ENCODE data around the gene BABAM2.
A peak's percentile ranks its signal among the peaks of the same experiment; 100 is the strongest.
"Not testable (repeated sequence)": the region's sequence is repeated elsewhere in the genome, so short reads cannot be mapped to it uniquely, and the experiment has no call there.

Gene BABAM2

DNA sequence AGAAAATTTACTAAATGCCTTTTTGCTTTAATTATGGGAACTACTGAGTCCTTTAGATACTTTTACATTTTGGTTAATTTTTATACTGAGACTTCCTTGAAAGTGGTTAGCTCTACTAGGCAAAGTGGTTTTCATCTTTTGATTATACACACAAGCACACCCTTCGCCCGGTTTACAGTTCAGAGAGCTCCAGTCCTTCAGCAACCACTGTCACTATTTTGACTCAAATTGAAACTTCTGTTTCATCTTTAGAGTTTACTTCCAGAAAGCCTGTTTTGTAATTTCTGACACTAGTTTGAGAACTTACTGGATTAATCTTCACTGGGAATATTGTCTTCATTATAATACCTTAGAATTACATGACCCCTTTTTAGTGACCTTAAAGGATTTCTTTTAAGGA, 361.8 kb downstream of the BABAM2 start:
- DNase-seq (ENCODE audit: low spot score) = peak; percentile 90

DNA sequence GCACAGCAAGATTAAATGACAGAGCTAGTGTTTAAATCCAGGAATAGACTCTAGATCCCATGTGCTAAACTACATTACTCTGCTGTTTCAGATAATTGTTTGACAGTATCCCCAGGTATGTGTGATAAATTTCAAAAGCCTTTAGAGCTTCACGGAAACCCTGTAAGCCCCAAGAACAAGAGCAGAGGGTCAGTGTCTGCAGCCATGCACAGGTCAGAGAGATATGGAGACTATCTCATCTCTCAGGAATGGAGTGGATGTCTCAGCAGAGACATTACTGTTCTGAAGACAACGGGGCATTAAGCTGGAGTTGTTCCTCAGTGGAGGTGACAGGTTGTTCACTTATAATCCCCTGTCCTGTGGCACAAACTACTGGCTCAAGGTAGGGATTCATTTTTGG, 363.0 kb downstream of the BABAM2 start:
- DNase-seq (ENCODE audit: low spot score) = no peak

DNA sequence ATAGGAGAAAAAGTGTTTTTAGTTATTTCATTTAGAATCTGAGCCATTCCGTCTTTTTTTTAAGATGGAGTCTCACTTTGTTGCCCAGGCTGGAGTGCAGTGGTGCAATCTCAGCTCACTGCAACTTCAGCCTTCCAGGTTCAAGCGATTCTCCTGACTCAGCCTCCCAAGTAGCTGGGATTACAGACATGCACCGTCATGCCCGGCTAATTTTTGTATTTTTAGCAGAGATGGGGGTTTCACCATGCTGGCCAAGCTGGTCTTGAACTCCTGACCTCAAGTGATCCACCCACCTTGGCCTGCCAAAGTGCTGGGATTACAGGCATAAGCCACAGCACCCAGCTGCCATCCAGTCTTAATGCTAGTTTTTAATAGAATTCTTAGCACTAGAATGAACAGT, 364.7 kb downstream of the BABAM2 start:
- DNase-seq (ENCODE audit: low spot score) = not testable (repeated sequence)

DNA sequence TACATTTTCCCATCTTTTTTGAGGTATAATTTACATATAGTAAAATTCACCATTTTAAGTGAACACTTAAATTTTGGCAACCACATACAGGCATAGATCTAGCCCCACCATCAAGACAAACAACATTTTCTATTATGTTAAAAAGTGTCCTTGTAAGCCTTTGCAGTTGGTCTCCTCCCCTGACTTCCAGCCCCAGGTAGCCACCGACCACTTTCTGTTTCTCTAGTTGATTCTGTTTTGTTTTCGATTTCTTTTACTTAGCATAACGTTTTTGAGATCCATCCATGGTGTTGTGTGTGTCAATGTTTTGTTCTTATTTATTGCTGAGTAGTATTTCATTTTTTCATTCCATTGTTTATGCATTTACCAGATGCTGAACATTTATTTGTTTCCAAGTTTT, 366.7 kb downstream of the BABAM2 start:
- DNase-seq (ENCODE audit: low spot score) = no peak

DNA sequence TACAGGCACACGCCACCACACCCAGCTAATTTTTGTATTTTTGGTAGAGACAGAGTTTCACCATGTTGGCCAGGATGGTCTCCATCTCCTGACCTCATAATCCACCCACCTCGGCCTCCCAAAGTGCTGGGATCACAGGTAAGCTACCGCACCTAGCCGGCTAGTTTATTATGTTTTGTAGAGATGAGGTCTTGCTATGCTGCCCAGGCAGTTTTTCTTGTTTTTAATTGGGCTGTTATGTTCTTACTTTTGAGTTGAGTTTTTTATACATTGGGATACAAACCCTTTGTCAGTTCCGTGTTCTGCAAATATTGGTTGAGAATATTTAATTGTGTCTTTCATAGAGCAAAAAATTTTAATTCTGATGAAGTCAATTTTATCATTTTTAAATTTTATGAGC, 368.7 kb downstream of the BABAM2 start:
- not testable (repeated sequence) for DNase-seq (ENCODE audit: low spot score)

DNA sequence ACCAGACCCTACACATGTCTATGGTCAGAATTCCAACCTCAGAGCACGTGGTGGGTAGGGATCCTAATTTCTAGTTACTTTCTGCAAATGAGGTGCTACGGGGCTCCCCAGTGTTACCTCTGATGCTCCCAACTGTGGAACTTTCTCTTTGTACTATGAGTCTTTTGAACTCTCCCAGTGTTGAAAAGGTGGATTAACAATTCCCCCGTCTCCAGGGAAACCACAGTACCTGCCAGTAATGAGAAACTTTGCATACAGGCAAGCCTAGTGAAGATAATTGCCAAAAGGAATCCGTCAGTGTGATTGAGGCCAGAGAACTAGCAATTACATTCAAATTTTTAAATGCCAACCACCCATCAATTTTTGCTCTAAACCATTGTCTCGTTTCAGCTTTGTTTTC, 373.2 kb downstream of the BABAM2 start:
- DNase-seq (ENCODE audit: low spot score) = no peak

DNA sequence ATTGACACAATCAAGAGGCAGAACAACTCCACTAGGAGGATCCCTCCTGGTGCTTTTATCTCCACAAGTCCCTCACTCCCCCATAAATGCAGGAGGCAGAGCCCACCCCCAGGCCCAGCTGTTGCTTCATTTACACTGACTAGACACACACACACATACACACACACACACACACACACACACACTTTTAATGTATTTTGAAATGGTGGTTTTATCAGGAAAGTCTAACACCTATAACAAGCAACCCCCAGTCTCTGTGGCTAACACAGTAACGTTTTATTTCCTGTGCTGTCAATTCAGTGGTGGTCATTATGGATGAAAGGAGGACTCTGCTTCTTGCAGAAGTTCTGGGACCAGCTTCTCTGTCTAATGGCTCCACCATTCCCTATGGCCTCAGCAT, 376.8 kb downstream of the BABAM2 start:
- no peak for DNase-seq (ENCODE audit: low spot score)

DNA sequence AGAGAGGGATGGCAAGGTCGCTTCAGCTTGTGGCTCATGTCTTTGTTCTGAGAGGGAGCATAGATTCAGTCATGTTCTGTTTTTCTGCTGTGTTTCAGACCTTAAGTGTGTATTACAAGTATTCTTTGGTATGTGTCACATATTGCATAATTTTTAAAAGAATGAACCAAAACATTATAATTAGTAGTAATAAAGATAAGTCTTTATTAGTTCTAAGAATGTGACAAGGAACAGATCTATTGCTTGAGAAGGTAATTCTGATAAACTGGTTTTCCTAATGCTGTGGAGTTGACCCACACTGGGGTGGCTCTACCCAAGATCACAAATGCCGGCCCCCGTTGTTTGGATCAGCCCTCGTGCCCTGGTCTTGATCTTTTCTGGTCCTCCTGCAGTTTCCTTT, 377.9 kb downstream of the BABAM2 start:
- DNase-seq (ENCODE audit: low spot score) = no peak

DNA sequence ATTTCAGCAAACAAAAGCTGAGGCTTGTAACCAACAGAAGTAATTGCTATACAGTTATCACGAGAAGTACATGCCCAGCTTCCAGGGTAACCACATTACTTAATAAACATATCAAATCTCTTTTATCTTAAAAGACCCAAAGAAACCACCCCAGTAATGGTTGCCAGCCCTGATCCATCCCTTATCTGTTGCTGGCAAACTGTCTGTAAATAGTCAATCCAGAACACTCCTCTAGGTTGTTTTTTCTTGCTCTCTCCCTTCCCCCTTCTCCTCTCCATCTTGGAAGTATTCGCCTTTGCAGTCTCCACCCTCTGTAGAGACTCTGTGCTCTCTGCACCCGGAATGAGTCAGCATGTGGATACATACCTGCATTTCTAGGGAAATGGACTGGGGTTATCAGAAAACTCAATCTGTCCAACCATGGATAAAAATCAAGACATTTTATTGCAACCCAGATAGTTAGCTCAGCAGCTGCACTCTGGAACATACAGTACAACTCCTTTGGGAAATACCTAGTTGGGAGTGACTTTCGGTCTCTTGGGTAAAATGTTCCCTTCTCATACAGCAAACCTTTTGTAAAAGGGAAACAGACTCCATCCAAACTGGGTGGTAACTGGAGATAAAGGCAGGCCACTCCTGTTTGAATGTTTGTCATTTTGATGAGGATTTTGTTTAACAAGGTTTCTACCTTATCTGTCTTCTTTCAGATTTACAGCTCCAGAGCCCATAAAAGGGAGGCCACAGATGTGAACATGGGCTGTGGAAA, 378.7 kb downstream of the BABAM2 start:
- no peak for DNase-seq (ENCODE audit: low spot score)

DNA sequence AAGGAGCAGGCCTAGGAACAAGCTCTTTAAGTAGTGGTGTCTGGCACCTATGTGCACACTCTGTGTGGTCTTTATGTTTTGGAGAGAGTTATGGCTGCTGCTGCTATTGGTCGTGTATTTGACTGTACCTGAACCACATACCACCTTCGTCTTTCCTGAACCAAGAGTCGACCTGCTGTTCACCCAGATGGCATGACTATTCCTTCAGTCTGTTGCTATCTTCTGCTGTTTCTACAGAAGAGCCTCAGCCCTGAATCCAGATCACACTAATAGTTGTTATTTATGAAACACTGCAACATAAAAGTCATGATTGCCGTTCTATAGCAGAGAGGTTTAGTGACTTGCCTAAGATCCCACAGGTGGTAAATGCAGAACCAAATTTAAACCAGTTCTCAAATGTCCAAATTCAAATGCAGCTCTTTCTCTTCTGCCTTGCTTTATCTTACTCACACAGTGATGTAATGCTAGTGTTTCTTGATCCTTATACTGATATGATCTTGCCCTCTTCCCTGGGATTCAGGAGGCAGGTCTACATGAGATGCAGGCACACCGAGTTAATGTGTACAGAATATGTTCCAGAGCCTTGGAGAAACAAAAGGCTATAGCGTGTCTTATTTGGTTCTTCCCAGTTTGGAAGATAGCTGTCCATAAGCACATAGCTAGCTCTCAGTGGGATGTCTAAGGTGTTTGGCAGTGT, 380.1 kb downstream of the BABAM2 start:
- no peak for DNase-seq (ENCODE audit: low spot score)

DNA sequence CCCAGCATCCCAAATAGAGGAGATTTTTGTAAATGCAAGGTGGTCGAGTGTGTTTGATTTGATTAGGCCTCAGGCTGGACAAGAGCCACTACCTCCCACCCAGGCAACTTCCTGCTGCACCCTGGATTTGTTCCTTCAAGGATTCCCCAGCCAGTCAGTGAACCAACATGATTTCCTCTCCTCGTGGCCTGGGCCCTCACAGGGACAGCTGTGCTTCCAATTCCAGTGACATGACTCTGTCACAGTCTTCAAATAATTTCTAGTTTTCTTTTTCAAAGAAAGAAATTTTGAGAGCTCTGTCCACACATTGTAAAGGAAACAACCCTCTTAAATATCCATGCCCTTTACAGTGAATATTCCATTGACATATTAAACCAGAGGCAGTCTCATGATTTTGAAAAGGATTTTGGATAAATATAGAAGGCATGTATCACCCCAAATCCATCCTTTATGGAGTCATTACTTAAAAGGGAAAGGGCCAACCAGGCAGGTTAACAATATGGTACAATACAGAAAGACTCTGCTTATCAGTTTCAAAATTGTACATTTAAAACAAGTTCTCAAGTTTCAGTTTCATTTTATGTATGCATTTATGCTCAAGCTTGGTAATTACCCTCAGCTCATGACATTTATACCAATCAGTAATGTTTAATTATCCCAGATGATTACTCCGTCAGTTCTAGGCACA, 380.8 kb downstream of the BABAM2 start:
- DNase-seq (ENCODE audit: low spot score) = peak; percentile 51

DNA sequence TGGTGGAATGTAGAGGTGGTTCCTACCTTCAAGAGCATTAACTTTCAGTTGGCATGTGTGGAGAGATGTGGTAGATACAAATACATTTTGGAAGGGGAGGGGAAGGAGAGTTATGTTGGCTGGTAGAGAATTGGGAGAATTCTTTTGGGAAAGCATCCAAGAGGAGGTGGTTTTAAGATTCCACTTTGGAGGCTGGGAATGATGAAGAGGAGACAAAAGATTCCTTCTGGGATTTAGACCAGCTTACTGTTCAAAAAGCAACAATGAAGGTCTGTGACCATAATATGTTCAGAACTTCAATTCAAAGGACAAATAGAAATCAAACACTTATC, 381.4 kb downstream of the BABAM2 start:
- DNase-seq (ENCODE audit: low spot score) = no peak

DNA sequence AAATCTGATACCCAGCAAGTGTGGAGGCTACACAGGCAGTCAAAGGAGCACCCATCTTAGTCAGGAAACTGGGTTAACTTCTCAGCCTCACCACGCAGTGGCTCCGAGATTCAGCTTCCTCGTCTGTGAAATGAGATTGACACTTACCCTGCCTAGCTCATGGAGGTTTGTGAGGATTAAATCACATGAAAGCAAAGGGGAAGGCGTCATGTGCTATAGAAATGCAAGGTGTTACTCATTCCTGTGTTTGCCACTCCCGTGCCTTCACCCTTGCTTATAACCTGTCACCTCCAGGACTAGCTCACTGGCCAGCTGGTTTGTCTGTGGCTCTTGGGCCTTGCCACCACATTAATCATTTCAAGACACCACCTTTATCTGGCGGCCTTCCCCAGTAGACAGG, 383.2 kb downstream of the BABAM2 start:
- DNase-seq (ENCODE audit: low spot score) = peak; percentile 73

DNA sequence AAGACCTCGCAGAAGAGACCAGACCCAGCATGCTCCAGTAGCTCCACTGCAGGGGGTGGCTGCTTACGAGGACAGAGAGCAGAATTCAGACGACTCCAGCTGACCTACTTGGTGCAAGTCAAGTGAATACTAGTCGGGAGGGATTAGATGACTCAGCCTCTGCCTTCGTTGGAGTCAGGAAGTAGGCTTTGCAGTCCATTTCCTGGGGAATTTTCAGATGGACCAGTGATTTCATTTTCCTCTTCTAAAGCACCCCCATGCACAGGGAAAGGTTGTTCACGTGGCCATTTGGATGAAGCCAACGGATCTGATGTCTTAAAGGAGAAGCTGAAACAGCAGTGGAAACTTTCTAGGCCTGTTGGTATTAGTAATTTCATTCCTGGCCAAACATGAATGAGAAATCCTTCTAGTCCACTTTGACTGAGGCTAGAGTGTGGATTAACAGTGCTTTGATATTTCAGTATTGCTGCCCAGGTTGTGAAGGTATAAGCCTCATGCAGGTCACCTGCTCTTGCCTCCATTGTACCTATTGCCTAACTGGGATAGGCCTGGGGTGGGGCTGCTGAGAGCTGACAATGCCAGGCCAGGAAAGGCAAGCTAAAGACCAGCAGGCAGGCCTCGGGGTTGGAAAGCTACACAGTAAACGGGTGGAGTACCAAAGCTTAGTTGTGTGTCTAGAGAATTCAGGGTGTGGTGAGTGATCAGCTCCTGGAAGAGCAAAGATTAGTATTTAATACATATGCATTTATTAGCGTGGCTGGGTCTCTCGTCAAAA, 384.6 kb downstream of the BABAM2 start:
- peak; percentile 64 for DNase-seq (ENCODE audit: low spot score)

DNA sequence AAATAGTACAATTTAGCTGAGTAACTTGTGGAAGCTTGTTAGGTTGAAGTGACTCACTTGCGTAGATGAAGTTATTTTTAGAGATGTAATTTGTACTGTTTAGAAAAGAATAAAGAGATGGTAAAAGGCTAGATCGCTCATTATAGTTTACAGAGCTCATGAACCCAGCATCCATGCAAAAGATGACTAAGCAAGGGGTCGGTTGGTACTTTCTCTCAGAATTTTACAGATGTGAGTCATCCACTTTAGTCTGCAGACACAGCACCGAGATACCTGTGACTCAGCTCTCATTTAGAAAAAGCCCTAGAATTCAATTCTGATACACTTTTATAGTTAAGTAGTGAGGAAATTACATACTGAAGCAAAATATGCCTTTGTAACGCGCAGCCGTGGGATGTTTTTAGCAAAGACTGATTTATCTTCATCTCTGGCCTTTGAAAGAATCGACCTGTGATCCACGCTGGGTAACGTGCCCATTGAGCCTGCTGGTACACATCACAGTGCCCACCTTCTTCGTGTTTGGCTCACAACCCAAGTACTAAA, 385.6 kb downstream of the BABAM2 start:
- peak; percentile 90 for DNase-seq (ENCODE audit: low spot score)

DNA sequence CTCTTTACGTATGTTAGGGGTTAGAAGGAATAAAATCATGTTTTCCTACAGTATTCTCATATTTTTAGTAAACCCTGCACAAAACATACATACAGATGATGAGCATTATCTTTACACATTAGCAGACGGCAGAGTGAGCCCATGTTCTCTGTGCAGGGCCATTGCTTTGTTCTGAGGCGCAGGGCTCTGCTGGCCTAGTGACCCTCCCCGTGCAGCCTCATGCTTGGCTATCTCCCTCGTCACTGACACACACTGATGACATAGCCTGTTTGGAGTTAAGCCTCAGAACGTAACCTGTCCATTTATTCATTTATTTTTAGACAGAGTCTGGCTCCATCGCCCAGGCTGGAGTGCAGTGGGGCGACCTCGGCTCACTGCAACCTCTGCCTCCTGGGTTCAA, 386.3 kb downstream of the BABAM2 start:
- no peak for DNase-seq (ENCODE audit: low spot score)

DNA sequence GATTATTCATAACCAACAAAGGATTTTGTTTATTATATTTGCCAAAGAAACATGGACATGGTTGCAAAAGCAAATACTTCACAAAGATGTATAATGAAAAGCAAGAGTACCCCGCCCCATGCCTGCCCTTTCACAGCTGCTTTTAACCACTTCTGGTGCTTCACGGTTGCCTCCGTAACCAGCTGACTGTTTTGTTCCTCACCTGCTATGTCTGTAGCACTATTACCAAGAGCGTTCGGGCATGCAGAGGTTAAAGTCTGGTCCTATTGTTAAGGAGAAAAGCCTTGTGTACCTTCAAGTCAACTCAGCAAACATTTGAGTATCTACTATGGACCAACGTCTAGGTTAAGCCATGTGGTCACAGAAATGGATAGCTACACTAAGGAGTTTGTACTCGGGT, 386.9 kb downstream of the BABAM2 start:
- DNase-seq (ENCODE audit: low spot score) = no peak

DNA sequence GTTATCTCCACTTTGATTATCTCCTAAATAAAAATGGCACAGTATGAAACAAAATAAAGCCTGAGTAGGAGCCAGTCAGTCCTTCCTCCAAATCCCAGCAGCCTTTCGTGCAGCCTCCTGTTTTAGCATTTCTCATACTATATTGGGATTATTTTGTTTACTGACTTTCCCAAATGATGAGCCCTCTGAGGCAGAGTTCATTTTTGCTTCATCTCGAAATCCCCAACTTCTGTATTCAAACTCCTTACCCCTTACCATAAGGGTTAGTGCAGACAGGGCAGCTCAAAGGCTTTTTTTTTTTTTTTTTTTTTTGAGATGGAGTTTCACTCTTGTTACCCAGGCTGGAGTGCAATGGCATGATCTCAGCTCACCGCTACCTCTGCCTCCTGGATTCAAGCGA, 388.8 kb downstream of the BABAM2 start:
- DNase-seq (ENCODE audit: low spot score) = no peak

DNA sequence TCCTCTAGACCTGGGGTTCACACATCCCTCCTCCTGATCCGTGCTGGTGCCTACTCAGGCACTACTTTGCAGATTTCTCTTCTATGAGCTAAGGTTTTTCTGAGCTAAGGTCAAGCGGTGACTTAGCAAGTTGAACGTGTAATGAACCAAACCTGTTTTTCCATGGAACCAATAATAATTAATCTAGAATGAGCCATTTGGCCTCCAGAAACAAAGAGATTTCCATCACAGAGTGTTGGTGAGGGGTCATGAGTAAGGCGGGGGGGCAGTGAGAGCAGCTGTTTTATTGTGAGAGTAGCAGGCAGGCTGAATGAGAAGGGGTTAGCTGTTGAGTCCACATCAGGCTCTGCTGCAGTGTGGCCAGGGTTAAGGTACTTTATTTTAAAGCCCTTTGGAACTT, 390.1 kb downstream of the BABAM2 start:
- no peak for DNase-seq (ENCODE audit: low spot score)

DNA sequence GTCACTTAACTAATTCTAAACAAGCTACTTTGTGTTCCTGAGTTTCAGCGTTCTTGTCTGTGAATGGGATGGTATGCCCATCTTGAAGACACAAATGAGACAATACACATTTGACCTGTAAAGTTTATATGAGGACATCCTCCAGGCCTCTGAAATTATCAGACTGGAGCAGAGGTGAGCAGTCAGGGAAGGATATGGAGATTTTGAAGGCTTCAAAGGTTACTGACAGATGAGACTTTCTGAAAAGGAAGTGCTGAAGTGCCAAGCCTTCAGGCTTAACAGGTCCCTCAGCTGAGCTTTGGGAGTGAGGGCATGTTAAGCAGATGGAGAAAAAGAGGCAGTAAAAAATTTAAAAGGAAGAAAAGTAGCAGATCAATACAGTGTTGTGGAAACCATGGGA, 391.2 kb downstream of the BABAM2 start:
- no peak for DNase-seq (ENCODE audit: low spot score)

DNA sequence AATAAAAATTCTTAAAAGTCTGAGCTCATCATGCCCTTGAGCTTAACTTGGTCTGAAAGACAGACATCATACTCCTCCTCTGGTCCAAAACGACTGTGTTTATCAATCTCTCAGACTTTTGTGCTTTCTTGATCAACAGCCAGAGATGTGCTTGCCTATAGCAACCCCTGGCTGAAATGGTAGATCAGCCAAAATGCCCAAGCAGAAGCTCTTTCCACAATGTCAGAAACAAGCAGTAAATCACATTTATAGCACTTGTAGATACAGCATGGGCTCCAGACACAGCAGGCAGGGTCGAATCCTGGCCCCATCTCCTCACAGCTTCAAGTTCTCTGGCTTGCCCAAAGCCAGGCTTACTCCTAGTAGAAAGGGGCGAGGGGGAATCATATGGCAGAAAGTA, 391.7 kb downstream of the BABAM2 start:
- no peak for DNase-seq (ENCODE audit: low spot score)

All from activated CD4-positive, alpha-beta T cell treated with anti-CD3 and anti-CD28 coated beads, Interleukin-2, Interleukin-4, amounts not matched to agents 100 ng/mL and 50 ng/mL, durations not matched to agents 16 hours and 8 hours (primary cell).